CD14-positive monocyte (primary cell): ENCODE data around the gene EIF4B. TPM values are rescaled to one million over a fixed set of nuclear protein-coding genes. Genes with fewer than 3 reads are reported as not detected.
"Not testable (repeated sequence)": the region's sequence is repeated elsewhere in the genome, so short reads cannot be mapped to it uniquely, and the experiment has no call there.

ENCODE experiments used
- DNase-seq, 3 donors: peaks; one replicate each; pipeline ENCODE4 v3.0.0-alpha.2; 2011 to 2022
- H2AFZ ChIP-seq: 2 replicates; pipeline ENCODE4 v1.6.0; 2012; ENCODE audit warnings: mild to moderate bottlenecking, low read depth, low read length, inconsistent platforms; ENCODE audit not compliant: insufficient read depth, poor library complexity, severe bottlenecking
- H3K27ac ChIP-seq, 2 donors: 1 replicate in 1 of 2; 2 replicates in 1 of 2; pipeline ENCODE4 v1.5.1; 2012 to 2013; ENCODE audit warnings: low read length in 2 of 2, control low read depth in 1 of 2, inconsistent platforms in 1 of 2, low read depth in 1 of 2, mild to moderate bottlenecking in 1 of 2
- H3K27me3 ChIP-seq, 2 donors: one replicate each; pipeline versions ENCODE4 v1.6.0 to v1.6.1; 2011 to 2013; ENCODE audit warnings: low read length in 2 of 2; ENCODE audit not compliant: control insufficient read depth in 2 of 2, insufficient read depth in 2 of 2
- H3K36me3 ChIP-seq, 2 donors: replicated peaks in 1 of 2; 1 replicate in 1 of 2; 2 replicates in 1 of 2; pipeline versions ENCODE4 v1.5.1 to v1.6.1; 2012 to 2013; ENCODE audit warnings: low read length in 2 of 2, control low read depth in 1 of 2, inconsistent platforms in 1 of 2, mild to moderate bottlenecking in 1 of 2; ENCODE audit not compliant: insufficient read depth in 2 of 2, control insufficient read depth in 1 of 2
- H3K4me1 ChIP-seq, 2 donors: 1 replicate in 1 of 2; 2 replicates in 1 of 2; pipeline versions ENCODE4 v1.5.1 to v1.6.1; 2012 to 2013; ENCODE audit warnings: low read length in 2 of 2, control low read depth in 1 of 2, inconsistent platforms in 1 of 2, mild to moderate bottlenecking in 1 of 2, moderate library complexity in 1 of 2; ENCODE audit not compliant: insufficient read depth in 2 of 2, control insufficient read depth in 1 of 2
- H3K4me2 ChIP-seq: replicated peaks from 2 replicates; pipeline ENCODE3; 2012; ENCODE audit warnings: low read length, moderate library complexity, mild to moderate bottlenecking; ENCODE audit not compliant: poor library complexity, severe bottlenecking; ENCODE audit errors: extremely low read depth
- H3K4me3 ChIP-seq, 3 experiments: fragments of 200-600 bp in 1 of 3; sonication (generic) in 1 of 3; replicated peaks in 1 of 3; 1 replicate in 2 of 3; 2 replicates in 1 of 3; pipeline ENCODE4 v1.5.1; 2011 to 2013; ENCODE audit warnings: low read length in 3 of 3, mild to moderate bottlenecking in 3 of 3, control low read depth in 2 of 3, low read depth in 2 of 3, inconsistent platforms in 1 of 3, moderate library complexity in 1 of 3
- H3K79me2 ChIP-seq: 2 replicates; pipeline ENCODE4 v1.6.0; 2012; ENCODE audit warnings: mild to moderate bottlenecking, control low read depth, inconsistent platforms, low read length, moderate library complexity; ENCODE audit not compliant: insufficient read depth
- H3K9ac ChIP-seq: 2 replicates; pipeline ENCODE4 v1.6.0; 2017; ENCODE audit warnings: low read length, mild to moderate bottlenecking; ENCODE audit not compliant: insufficient read depth, poor library complexity, severe bottlenecking
- H3K9me3 ChIP-seq, 2 donors: replicated peaks in 1 of 2; 1 replicate in 1 of 2; 2 replicates in 1 of 2; pipeline versions ENCODE4 v1.5.1 to v1.6.1; 2012 to 2013; ENCODE audit warnings: low read length in 2 of 2, control low read depth in 1 of 2; ENCODE audit not compliant: control insufficient read depth in 1 of 2, insufficient read depth in 1 of 2
- H4K20me1 ChIP-seq: 2 replicates; pipeline ENCODE4 v1.6.0; 2012; ENCODE audit warnings: mild to moderate bottlenecking, low read length, control low read depth, moderate library complexity; ENCODE audit not compliant: insufficient read depth
- H3K27ac Mint-ChIP-seq, 7 donors: one replicate each; pipeline ENCODE4 v1.8.0; 2020; ENCODE audit warnings: mild to moderate bottlenecking in 7 of 7, mixed read lengths in 7 of 7, moderate library complexity in 6 of 7, inconsistent platforms in 2 of 7
- H3K27me3 Mint-ChIP-seq, 3 donors: one replicate each; pipeline ENCODE4 v1.8.0; 2021 to 2022; ENCODE audit warnings: low read depth in 3 of 3, mild to moderate bottlenecking in 3 of 3, mixed read lengths in 3 of 3, moderate library complexity in 3 of 3, inconsistent platforms in 1 of 3
- H3K36me3 Mint-ChIP-seq, 2 donors: one replicate each; pipeline ENCODE4 v1.8.0; 2020; ENCODE audit warnings: mixed read lengths in 2 of 2, inconsistent platforms in 1 of 2, mild to moderate bottlenecking in 1 of 2
- H3K4me1 Mint-ChIP-seq: one replicate; pipeline ENCODE4 v1.8.0; 2020; ENCODE audit warnings: mild to moderate bottlenecking, mixed read lengths
- H3K4me3 Mint-ChIP-seq, 2 donors: one replicate each; pipeline ENCODE4 v1.8.0; 2020; ENCODE audit warnings: mild to moderate bottlenecking in 2 of 2, mixed read lengths in 2 of 2, moderate library complexity in 1 of 2
- H3K9me3 Mint-ChIP-seq, 7 donors: one replicate each; pipeline ENCODE4 v1.8.0; 2020 to 2022; ENCODE audit warnings: mixed read lengths in 7 of 7, mild to moderate bottlenecking in 6 of 7, moderate library complexity in 6 of 7, inconsistent platforms in 2 of 7
- WGBS: methylation state at CpG from one replicate; pipeline ENCODE4 v1.1.5; 2013; ENCODE audit warnings: missing lambda C conversion rate; ENCODE audit not compliant: insufficient coverage; 5-methylcytosine and 5-hydroxymethylcytosine counted together
- intact Hi-C, 2 donors: fragments of 100-400 bp; cut with micrococcal nuclease; formaldehyde crosslinking; loops; one replicate each; pipeline versions ENCODE4 v1.15.0 to v1.15.1; 2023
- polyA plus RNA-seq, 3 donors: library from polyadenylated mRNA; depleted of rRNA in 1 of 3; unstranded in 2 of 3; stranded (reverse) in 1 of 3; fragments of 300-500 nt in 2 of 3; fragments of >200 nt in 1 of 3; fragmentation: Illumina TruSeq in 2 of 3; gene quantifications; 1 replicate in 2 of 3; 2 replicates in 1 of 3; pipeline ENCODE4 v1.2.3, GENCODE V29; 2012 to 2021
- TF ChIP-seq, protein P1 (sequence below): fragments of 200-600 bp; IDR thresholded peaks from one replicate; pipeline ENCODE4 v1.8.0; 2022; ENCODE audit warnings: antibody characterized with exemption, mild to moderate bottlenecking

The EIF4B gene
- polyA plus RNA-seq, 3 donors, result 41.2 to 185 (median 58.6) TPM

DNA sequence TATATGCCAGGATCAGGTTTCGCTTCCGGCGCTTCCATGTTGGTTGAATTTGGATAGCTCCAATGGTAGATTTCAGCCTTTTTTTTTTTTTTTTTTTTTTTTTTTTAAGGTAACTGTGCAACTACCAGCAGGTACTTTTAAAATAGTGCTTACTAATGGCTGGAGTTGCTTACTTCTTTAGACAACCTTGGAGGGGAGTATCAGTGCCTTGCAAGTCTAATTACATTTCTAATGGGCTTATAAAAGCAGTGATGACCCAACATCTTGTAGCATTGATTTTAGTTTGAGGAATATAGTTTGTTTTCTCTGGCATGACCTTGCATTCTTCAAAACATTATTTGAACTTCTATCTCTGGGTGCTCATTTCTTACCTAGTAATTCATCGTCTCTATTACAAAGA lies 1.1 kb downstream of the EIF4B start:
- TF ChIP-seq, protein P1, sequence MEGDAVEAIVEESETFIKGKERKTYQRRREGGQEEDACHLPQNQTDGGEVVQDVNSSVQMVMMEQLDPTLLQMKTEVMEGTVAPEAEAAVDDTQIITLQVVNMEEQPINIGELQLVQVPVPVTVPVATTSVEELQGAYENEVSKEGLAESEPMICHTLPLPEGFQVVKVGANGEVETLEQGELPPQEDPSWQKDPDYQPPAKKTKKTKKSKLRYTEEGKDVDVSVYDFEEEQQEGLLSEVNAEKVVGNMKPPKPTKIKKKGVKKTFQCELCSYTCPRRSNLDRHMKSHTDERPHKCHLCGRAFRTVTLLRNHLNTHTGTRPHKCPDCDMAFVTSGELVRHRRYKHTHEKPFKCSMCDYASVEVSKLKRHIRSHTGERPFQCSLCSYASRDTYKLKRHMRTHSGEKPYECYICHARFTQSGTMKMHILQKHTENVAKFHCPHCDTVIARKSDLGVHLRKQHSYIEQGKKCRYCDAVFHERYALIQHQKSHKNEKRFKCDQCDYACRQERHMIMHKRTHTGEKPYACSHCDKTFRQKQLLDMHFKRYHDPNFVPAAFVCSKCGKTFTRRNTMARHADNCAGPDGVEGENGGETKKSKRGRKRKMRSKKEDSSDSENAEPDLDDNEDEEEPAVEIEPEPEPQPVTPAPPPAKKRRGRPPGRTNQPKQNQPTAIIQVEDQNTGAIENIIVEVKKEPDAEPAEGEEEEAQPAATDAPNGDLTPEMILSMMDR, result no peak
- H3K9ac ChIP-seq, result peak overlapping the region; percentile 84
- H4K20me1 ChIP-seq, result peaks cover 55% of the 10 kb centered on the region
- H3K4me2 ChIP-seq, result peak overlapping the region; percentile 94
- H3K27ac ChIP-seq, result peak overlapping the region; percentile 92 to 96
- H3K36me3 Mint-ChIP-seq, result peaks cover 10 to 22% of the 10 kb centered on the region in 2 donors
- H3K27ac Mint-ChIP-seq, result peak overlapping the region; percentile 98 to 99 (median 98)
- H3K9me3 ChIP-seq, result no peaks in the 10 kb centered on the region
- intact Hi-C loops, result no loop called here
- DNase-seq, result no peak
- peaks cover 19 to 27% of the 10 kb centered on the region in 2 donors for H3K4me1 ChIP-seq
- H3K36me3 ChIP-seq, result peaks cover 4 to 24% of the 10 kb centered on the region in 2 donors
- H3K27me3 Mint-ChIP-seq, result peaks cover 0 to 3% (median 2%) of the 10 kb centered on the region in 3 donors
- no peaks in the 10 kb centered on the region for H3K9me3 Mint-ChIP-seq
- WGBS, result 37% methylated on average over 3 of the region's 4 CpGs
- peaks cover 27% of the 10 kb centered on the region for H3K4me1 Mint-ChIP-seq
- H3K79me2 ChIP-seq, result peaks cover 65% of the 10 kb centered on the region
- H3K27me3 ChIP-seq, result no peaks in the 10 kb centered on the region
- H2AFZ ChIP-seq, result peak overlapping the region; percentile 81
- peak overlapping the region; percentile 96 to 97 for H3K4me3 Mint-ChIP-seq
- peak overlapping the region; percentile 61 to 94 (median 88) for H3K4me3 ChIP-seq

DNA sequence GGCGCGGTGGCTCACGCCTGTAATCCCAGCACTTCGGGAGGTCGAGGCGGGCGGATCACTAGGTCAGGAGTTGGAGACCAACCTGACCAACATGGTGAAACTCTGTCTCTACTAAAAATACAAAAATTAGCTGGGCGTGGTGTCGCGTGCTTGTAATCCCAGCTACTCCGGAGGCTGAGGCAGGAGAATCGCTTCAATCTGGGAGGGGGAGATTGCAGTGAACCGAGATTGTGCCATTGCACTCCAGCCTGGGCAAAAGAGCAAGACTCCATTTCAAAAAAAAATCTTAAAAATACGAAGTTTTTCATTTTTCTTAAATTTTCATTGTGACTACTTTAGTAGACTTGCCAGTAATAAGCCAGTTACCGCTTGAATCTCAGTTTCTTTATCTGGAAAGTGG lies 2.5 kb downstream of the EIF4B start:
- intact Hi-C loops, H3K27ac ChIP-seq, H3K4me2 ChIP-seq, H3K9me3 ChIP-seq, H3K9me3 Mint-ChIP-seq, H3K27me3 Mint-ChIP-seq, H2AFZ ChIP-seq, H3K27me3 ChIP-seq, H3K4me3 Mint-ChIP-seq, H3K9ac ChIP-seq, H3K4me3 ChIP-seq, DNase-seq: not testable (repeated sequence)
- Histone ChIP-seq H4K20me1 (peaks cover 69% of the 10 kb centered on the region), H3K36me3 (peaks cover 4 to 26% of the 10 kb centered on the region in 2 donors), H3K79me2 (peaks cover 79% of the 10 kb centered on the region), H3K4me1 (peaks cover 19 to 27% of the 10 kb centered on the region in 2 donors)
- 98% methylated on average over 7 of the region's 15 CpGs for WGBS
- H3K4me1 Mint-ChIP-seq, result peaks cover 27% of the 10 kb centered on the region
- H3K36me3 Mint-ChIP-seq, result peaks cover 12 to 24% of the 10 kb centered on the region in 2 donors
- H3K27ac Mint-ChIP-seq, result peak overlapping the region in 1 of 7 donors; percentile 42
